Measurements from ENCODE around the gene ADCYAP1. TPM values are rescaled to one million over a fixed set of nuclear protein-coding genes. Genes with fewer than 3 reads are reported as not detected.

The ADCYAP1 gene
- total RNA-seq, 1 donor from 2014 or later, result 6.4 TPM

GRCh38 chr18:910247-910646 is 5.6 kb downstream of the ADCYAP1 start:
- no peak for DNase-seq

GRCh38 chr18:911025-911424 is 6.4 kb downstream of the ADCYAP1 start:
- DNase-seq, result no peak

DNA sequence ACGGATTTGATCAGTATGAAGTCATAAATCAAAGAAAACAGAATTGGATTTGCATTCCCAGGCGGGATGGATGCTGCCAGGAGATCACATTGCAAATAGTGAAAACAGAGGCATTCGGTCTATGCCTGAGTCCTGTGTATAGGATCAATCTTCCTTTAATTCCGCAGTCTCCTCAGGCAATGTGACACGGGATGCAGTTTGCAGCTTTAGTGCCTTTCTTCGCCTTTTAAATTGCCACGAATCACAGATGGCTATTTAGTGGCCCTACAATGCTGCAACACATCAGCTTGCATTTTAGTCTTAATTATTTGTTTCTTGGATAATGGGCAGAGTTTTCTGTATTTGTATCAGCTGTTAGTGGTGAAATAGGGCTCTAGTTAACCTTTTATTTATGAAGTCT is 6.8 kb downstream of the ADCYAP1 start:
- no peak for DNase-seq

- no peak for DNase-seq
Measured at GRCh38 chr18:916562-916961, 11.9 kb downstream of the ADCYAP1 start.

- DNase-seq, result no peak
Measured at GRCh38 chr18:919078-919477, 14.4 kb downstream of the ADCYAP1 start.

GRCh38 chr18:923144-923866 is 18.6 kb downstream of the ADCYAP1 start:
- no peak for DNase-seq

- no peak for DNase-seq
Measured at GRCh38 chr18:924987-925386, 20.3 kb downstream of the ADCYAP1 start.

GRCh38 chr18:926946-927345 is 22.3 kb downstream of the ADCYAP1 start:
- no peak for DNase-seq

DNA sequence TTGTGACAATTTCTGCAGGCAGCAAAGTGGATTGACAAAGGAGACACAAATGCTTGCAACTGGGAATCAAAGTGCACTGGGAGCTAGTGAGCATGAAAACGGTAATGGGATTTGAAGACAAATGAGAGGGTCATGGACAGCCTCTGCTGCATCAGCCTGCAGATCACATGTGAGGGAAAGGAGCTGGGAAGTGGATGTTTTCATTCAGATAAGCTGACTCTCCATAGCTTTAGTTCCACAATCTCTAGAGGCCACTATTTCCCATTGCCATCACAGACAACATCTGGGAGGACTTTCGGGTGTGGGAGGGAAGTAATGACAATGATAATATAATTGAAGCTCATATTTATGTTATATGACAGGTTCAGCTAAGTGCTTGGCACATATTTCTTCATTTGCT is 28.4 kb downstream of the ADCYAP1 start:
- no peak for DNase-seq

DNA sequence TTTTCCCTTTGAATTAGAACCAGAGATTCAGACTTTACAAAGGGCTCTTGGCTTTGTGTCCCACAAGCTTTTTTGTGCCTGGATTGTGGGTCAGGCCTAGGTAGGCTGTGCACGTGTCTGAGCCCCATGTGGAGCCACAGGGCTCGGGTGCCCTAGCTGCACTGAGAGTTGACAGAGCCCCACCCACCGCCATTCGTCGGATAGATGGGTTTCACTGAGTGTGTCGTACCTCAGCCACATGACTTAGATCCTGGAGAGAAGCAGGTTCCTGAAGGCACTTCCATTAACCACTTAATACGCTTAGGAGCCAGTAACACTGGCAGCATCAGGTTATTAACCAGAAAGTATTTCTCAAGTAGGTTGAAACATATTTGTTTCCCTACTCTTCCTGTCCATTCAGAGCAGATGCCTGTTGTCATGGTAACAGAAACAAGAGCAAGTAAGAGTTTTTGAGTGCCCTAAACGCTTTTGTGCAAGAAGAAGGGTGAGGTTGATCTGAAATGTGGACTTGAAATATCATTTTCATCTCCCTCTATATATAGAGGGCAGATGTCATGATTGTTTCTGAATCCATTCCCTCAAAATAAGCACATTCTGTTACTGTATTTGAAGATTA is 30.0 kb downstream of the ADCYAP1 start:
- DNase-seq, result no peak

DNA sequence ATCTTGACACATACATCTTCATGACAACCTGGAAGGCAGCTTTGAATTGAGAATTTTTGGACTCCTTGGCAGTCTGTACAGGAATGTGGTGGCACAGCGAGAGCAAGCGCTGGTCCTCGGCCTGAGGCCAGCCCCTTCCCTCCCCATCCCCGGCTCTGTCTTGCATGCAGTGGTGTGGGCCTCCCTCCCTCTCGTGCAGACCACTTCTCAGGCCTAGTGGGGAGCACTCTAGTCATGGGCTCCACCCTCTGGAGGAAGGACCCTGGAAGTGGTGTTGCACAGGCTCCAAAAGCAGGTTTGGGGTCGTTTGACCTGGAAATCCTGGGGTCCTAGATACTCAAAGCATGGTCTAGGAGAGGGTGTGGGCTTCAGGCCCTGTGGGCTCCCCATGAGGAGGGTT is 32.3 kb downstream of the ADCYAP1 start:
- DNase-seq, result no peak

GRCh38 chr18:939166-939565 is 34.5 kb downstream of the ADCYAP1 start:
- DNase-seq, result no peak

- no peak for DNase-seq
Measured at GRCh38 chr18:939958-940357, 35.3 kb downstream of the ADCYAP1 start.

DNA sequence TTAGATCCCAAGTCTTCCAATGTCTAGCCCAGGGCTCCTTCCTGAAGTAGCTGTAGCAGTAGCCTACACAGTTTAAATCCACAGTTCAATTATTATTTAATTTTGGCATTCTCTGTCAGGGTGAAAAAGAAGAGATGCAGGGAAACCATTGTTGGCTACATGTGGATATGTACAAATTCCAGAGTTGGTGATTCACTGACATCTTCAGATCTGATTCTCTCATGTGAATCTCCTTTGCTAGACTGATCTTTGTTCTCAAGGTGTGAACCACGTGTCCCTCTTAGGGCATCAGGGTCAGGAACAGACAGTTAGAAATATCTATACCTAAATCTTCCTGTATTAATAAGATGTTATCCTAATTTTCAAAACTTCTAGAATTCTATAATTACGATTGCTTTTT is 36.7 kb downstream of the ADCYAP1 start:
- no peak for DNase-seq

DNA sequence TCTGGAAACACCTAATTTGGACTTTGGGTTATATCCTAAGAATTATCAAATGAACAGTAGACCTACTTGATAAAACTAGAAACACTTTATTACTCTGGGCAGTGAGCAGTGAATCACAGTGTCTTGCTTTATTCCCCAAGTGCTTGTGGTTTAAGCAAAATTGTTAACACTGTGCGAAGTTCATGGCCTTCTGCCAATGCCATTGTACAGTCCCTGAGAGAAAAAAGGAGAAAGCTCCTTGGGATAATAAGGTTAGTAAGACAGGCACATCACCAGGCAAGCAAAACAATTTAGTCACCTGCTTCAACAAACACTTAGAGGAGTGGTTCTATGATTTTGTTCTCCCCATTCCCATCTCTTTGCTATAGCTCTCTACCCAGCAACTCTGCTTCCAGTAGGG is 39.8 kb downstream of the ADCYAP1 start:
- no peak for DNase-seq

- no peak for DNase-seq
Measured at GRCh38 chr18:949724-950631, 45.3 kb downstream of the ADCYAP1 start.

GRCh38 chr18:950882-951495 is 46.3 kb downstream of the ADCYAP1 start:
- no peak for DNase-seq

GRCh38 chr18:955384-956066 is 50.9 kb downstream of the ADCYAP1 start:
- DNase-seq, result no peak

- DNase-seq, result no peak
Measured at GRCh38 chr18:957829-958228, 53.2 kb downstream of the ADCYAP1 start.

GRCh38 chr18:959854-960253 is 55.2 kb downstream of the ADCYAP1 start:
- no peak for DNase-seq
